Measurements from ENCODE around the gene CCDC171. TPM values are rescaled to one million over a fixed set of nuclear protein-coding genes. Genes with fewer than 3 reads are reported as not detected.

CCDC171 gene
- total and polyA plus RNA-seq, 2 of the 13 experiments (the other 11 are each of a cell fraction or from before 2014, with no cell fraction given): 0.95 to 2.5 TPM

GRCh38 chr9:15513335-15513734 lies 39.5 kb upstream of the CCDC171 start:
- TF ChIP-seq ZMYM3 (CRISPR knock-in tag; IDR thresholded peaks at IDR 0.05) (peak; percentile 24; the same call in 1 of the 2 replicates), ZNF629 (CRISPR knock-in tag; conservative IDR thresholded peaks at IDR 0.05) (peak; percentile 77), CTCF (CRISPR knock-in tag; IDR thresholded peaks at IDR 0.05) (peak; percentile 25; the same call in 1 of the 2 replicates), SMC3 (IDR thresholded peaks at IDR 0.05; ENCODE audit: low read length) (peak; percentile 10; the same call in 1 of the 2 replicates), ZNF430 (CRISPR knock-in tag; IDR thresholded peaks at IDR 0.05) (no peak)
- TF ChIP-seq, protein P1, sequence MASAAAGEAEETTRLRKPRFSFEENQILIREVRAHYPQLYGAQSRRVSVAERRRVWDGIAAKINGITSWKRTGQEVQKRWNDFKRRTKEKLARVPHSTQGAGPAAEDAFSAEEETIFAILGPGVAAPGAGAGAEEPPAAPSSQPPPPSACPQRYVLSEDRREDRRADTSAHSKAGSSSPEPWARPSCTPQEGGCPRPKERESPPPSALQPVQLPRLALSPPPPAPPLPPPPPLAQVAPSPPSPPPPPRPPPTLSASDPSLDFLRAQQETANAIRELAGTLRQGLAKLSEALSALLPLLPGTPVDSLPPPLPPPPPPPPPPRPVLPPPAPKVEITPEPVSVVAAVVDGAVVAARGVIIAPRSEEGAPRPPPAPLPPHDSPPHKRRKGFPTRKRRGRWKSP (CRISPR knock-in tag; IDR thresholded peaks at IDR 0.05): no peak
- H4K20me1 ChIP-seq (ENCODE audit: insufficient read depth, low read length): no peaks in the 10 kb centered on the region; the same call in 1 of the 2 replicates
- H3K4me3 ChIP-seq (replicated peaks in 1 of 3; ENCODE audit: insufficient read depth in 1 of 3, low read depth in 2 of 3, low read length in 3 of 3): no peak overlapping the region
- intact Hi-C loops (cut with micrococcal nuclease; ENCODE audit: unreplicated experiment) (loop anchor here (10.0 kb wide), 1 partner anchor 91 kb away; no protein-coding TSS in a partner anchor), in situ Hi-C loops (cut with HindIII; ENCODE audit: extremely low pct_ligation_motif_present, low pct_unique_long_range_greater_than_20kb) (no loop called here)
- peaks cover 12% of the 10 kb centered on the region for H3K79me2 ChIP-seq (ENCODE audit: insufficient read depth, low read length)
- ChIA-PET POLR2A (interaction anchor here (1.6 kb wide), 1 partner anchor 39 kb away, joined by 13 read pairs; the partner anchor contains the start of gene CCDC171), CTCF (ENCODE audit: low intra/inter-chr PET ratio, low total read pairs) (no interaction called here)
- H3K4me2 ChIP-seq (ENCODE audit: low read depth, low read length): no peak overlapping the region
- no peak for FAIRE-seq
- no peak overlapping the region for H3K9ac ChIP-seq (ENCODE audit: insufficient read depth, low read depth, low read length)
- H3K9me3 ChIP-seq (ENCODE audit: low read length): no peaks in the 10 kb centered on the region
- 0% methylated on average over 1 of the region's 1 CpG for WGBS (ENCODE audit: low lambda C conversion rate)
- no peak for ATAC-seq
- no peak overlapping the region for H3K27ac ChIP-seq (ENCODE audit: extremely low read length, insufficient read depth, low read length)
- BruUV-seq (replicated peaks): no TSS peak
- H3K27me3 ChIP-seq (ENCODE audit: control insufficient read depth in 1 of 2, insufficient read depth in 2 of 2, low read length in 2 of 2): no peaks in the 10 kb centered on the region; a peak in 1 of 5 replicates
- H3K36me3 ChIP-seq (replicated peaks in 1 of 2; ENCODE audit: control insufficient read depth in 1 of 2, insufficient read depth in 2 of 2, low read length in 2 of 2): no peaks in the 10 kb centered on the region
- DNase-seq (ENCODE audit: low spot score): peak; percentile 32
- H3K4me1 ChIP-seq (ENCODE audit: insufficient read depth, low read length): peaks cover 27% of the 10 kb centered on the region
- no peak overlapping the region for H2AFZ ChIP-seq (ENCODE audit: low read length)

Measured in HepG2 (cell line).